T-helper 9 cell (primary cell): ENCODE data around the gene DIS3.
A peak's percentile ranks its signal among the peaks of the same experiment; 100 is the strongest.
"Not testable (repeated sequence)": the region's sequence is repeated elsewhere in the genome, so short reads cannot be mapped to it uniquely, and the experiment has no call there.

ENCODE experiments used
- DNase-seq: peaks from one replicate; pipeline ENCODE4 v3.0.0-alpha.2; 2020
- total RNA-seq, 2 donors: gene quantifications; one replicate each; lab custom pipeline; 2026; lab: John Stamatoyannopoulos, UW

DIS3 gene
- 92.9 to 129 reads per million in 2 donors for total RNA-seq

GRCh38 chr13:72781451-72782439 lies at the start of gene DIS3, which contains the start of gene PIBF1:
DIS3 (minus strand) TSS chr13:72781900; CDS start chr13:72781832, 68 bp downstream.
PIBF1 (plus strand) TSS chr13:72782133; CDS start chr13:72783470, 1,337 bp downstream.
- peak; percentile 93 for DNase-seq

GRCh38 chr13:72823724-72824123 lies 42.0 kb upstream of the DIS3 start:
- DNase-seq: no peak

GRCh38 chr13:72823081-72823480 lies 41.4 kb upstream of the DIS3 start:
- no peak for DNase-seq

- DNase-seq: no peak
Observed at GRCh38 chr13:72820898-72821279, 39.2 kb upstream of the DIS3 start.

GRCh38 chr13:72820156-72820897 lies 38.6 kb upstream of the DIS3 start:
- DNase-seq: no peak

- no peak for DNase-seq
Observed at GRCh38 chr13:72808917-72809500, 27.3 kb upstream of the DIS3 start.

GRCh38 chr13:72806514-72806913 lies 24.8 kb upstream of the DIS3 start:
- DNase-seq: not testable (repeated sequence)

- no peak for DNase-seq
Observed at GRCh38 chr13:72805676-72806346, 24.1 kb upstream of the DIS3 start.

GRCh38 chr13:72804301-72804700 lies 22.6 kb upstream of the DIS3 start:
- no peak for DNase-seq

- DNase-seq: no peak
Observed at GRCh38 chr13:72798817-72799216, 17.1 kb upstream of the DIS3 start.

- DNase-seq: no peak
Observed at GRCh38 chr13:72792640-72793039, 10.9 kb upstream of the DIS3 start.

- DNase-seq: no peak
Observed at GRCh38 chr13:72788831-72789230, 7.1 kb upstream of the DIS3 start.

- not testable (repeated sequence) for DNase-seq
Observed at GRCh38 chr13:72784679-72785078, 3.0 kb upstream of the DIS3 start.

GRCh38 chr13:72782717-72783116 lies 1.0 kb upstream of the DIS3 start:
- DNase-seq: no peak

GRCh38 chr13:72774019-72774418 lies 7.7 kb downstream of the DIS3 start:
- DNase-seq: no peak

GRCh38 chr13:72763411-72763810 lies 18.3 kb downstream of the DIS3 start:
- DNase-seq: no peak

- DNase-seq: no peak
Observed at GRCh38 chr13:72760189-72760588, 21.5 kb downstream of the DIS3 start.

- DNase-seq: no peak
Observed at GRCh38 chr13:72757792-72758535, 23.7 kb downstream of the DIS3 start.

GRCh38 chr13:72754111-72754510 lies 27.6 kb downstream of the DIS3 start:
- no peak for DNase-seq

- DNase-seq: no peak
Observed at GRCh38 chr13:72751220-72751619, 30.5 kb downstream of the DIS3 start.

GRCh38 chr13:72745260-72745659 lies 36.4 kb downstream of the DIS3 start:
- DNase-seq: no peak

- DNase-seq: no peak
Observed at GRCh38 chr13:72740015-72740414, 41.7 kb downstream of the DIS3 start.
